Stimulated activated CD4-positive, alpha-beta T cell treated with anti-CD3 and anti-CD28 coated beads, TNF-alpha, amount 100 ng/mL, for 1 hour (primary cell): Measurements from ENCODE around the gene RAB31.

Experiments used
- DNase-seq, 3 donors: peaks; one replicate each; pipeline ENCODE4 v3.0.0-alpha.2; 2020; ENCODE audit warnings: low read depth in 3 of 3, low spot score in 1 of 3

The RAB31 gene

DNA sequence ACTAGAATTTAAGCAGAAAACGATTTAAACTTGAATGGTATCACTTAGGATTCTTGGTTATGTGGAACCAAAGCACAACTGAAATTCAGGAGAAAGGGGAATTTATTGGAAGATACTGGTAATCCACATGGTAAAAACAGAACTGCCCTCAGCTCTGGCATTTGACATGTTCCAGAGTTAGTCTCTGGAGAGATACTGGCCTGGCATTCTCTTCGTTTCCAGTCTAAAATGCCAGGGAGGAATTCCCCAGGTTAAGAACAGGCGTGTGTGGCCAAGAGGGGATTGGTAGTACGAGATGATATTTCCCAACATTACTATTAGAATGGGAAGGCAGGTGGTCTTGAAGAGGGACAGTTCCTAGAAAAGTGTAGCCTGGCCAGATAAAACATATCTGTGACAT is 109.2 kb downstream of the RAB31 start:
- no peak for DNase-seq

GRCh38 chr18:9817725-9818422 is 109.8 kb downstream of the RAB31 start:
- DNase-seq: no peak

DNA sequence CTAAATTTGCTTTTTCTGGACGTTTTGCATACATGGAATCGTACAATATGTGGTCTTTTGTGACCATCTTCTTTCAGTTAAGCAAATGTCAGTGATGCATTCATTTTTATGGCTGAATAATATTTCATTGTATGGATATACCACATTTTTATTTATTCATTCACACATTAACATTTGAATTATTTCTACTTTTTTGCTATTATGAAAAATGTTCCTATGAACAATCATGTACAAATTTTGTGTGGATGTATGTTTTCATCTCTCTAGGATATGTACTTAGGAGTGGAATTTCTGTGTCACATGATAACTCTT is 110.3 kb downstream of the RAB31 start:
- DNase-seq: no peak

GRCh38 chr18:9820127-9820526 is 112.0 kb downstream of the RAB31 start:
- no peak for DNase-seq

GRCh38 chr18:9820719-9821118 is 112.6 kb downstream of the RAB31 start:
- DNase-seq: no peak

DNA sequence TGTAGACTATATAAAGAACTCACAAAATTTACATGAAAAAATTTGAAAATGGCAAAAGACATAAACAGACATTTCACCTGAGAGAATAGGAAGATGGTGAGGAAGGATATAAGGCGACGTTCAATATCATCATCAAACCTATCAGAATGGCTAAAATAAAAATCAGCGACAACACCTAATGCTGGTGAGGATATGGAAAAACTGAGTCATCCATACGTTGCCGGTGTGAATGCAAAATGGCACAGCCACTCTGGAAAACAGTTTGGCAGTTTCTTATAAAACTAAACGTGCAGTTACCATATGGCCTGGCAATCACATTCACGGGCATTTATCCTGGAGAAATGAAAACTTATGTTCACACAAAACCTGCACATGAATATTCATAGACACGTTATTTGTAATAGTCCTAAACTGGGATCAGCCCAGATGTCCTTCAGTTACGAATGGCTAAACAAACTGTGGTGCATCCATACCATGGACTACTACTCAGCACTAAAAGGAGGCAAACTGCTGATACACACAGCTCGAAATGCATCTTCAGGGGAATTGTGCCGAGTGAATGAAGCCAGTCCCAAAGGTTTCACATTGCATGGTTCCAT is 114.6 kb downstream of the RAB31 start:
- DNase-seq: no peak

DNA sequence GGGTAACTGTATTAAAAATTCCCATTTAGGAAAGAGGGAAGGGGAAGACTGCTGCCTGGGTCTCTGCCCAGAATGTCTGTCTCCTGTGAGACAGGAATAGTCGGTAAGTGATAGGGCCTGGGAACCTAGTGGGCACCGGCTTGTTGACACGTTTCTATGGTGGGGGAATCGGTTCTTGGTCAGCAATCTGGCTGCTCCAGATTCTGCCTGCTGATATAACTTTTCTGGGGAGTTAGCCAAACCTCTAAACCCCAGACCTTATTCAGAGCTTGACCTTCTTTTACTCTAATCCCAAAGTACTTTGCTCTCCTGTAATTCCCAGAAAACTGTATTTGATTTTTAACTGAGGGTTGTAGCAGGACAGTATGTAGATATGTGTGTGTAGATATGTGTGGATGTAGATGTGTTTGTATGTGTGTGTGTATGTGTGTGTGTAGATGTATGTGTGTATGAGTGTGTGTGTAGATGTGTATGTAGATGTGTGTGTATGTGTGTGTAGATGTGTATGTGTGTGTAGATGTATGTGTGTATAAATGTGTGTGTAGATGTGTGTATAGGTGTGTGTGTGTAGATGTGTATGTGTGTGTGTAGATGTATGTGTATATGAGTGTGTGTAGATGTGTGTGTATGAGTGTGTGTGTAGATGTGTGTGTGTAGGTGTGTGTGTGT is 115.8 kb downstream of the RAB31 start:
- DNase-seq: no peak

GRCh38 chr18:9824474-9824832 is 116.4 kb downstream of the RAB31 start:
- no peak for DNase-seq

- DNase-seq: no peak
Measured at GRCh38 chr18:9824952-9825371, 116.9 kb downstream of the RAB31 start.

DNA sequence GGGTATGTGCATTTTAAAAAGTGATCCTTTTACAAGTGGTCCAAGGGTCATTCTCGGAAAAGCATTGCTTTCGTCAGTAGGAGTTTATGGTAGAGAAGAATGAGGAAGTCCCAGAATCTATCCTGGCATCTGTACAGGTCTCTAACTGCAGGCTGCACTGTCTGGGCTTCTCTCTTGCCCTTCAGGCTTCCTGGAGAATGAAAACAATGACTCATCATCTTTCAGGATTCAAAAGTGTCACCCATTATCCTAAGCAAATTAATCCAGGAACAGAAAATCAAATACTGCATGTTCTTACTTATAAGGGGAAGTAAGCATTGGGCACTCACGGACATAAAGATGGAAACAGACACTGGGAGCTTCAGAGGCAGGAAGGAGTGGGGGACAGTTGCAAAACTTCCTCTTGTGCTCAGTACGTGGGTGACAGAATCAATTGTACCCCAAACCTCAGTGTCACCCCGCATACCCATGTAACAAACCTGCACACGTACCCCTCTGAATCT is 117.5 kb downstream of the RAB31 start:
- no peak for DNase-seq

DNA sequence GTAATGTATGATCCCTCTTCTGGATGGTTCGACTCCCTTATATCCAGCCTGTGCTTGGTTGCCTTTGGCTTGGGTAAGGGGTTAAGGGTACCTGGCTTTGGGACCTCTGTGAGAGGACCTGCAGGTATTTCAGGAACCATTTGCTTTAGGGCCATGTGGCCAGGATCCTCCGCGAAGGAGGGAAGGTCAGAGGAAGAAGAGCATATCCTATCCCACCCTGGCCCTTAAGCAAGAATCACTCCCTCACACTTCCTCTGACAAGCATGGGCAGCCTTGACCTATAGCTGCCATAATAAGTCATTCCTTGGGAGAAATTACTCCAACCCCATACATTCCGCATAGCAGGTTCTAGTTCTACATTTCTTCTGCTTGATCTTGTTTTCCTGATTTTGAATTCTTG is 118.6 kb downstream of the RAB31 start:
- DNase-seq: no peak

DNA sequence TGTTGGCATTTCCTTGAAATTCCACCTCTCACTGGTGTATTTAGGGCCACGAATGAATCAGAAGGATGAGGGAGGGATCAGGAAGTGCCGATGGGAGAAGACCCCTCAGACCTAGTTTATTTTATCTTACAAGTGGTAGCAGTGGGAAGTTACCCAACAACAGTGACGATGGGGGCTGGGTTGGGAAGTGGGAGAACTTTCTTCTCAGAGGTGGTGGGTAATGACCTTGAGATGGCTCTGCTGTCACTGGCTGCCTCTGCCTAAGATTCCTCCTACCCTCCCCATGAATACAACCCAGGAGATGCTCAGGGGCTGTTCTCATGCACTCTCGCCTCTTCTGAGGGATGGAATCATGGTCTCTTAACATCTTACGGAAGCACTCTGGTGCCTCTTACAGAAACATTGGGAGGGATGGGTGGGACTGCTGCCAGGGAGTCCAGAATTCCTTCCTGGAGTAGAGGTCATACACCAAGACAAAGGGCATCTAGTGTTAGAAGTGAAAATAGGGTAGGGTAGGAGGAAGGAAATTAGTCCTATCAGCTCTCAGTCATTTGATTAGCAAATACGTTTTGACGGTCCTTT is 119.2 kb downstream of the RAB31 start:
- no peak for DNase-seq

DNA sequence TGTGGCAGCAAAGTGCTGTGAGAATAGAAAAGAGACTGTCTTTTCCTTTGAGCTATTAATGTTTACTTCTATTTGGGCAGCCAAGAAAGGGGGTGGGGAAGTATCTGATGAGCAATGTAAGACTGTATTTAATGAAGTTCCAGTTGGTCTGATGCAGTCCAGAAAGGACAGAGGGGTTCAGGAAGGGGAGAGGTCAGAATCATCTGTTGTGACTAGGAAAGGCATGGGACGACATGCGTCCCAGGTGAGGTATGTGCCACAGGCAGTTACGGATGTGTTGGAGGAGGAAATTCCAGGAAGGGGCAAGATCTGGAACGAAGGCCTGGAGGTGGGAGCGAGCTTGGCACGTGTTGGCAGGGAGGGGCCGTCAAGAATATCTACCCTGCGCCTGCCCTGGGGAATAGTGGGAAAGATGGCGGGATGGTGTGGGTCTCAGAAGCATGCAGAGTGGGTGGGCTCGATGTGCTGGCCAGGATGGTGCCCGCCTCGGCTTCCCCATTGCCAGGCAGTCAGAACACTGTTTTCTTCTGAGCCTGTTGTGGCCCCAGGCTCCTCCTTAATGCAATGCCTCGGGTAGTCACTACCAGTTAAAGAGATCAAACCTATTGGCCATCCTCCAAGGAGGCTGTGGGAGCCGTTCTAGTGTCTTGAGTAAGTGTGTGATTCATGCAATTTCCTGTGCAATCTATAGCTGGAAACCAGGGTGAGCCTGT is 119.8 kb downstream of the RAB31 start:
- DNase-seq: no peak

GRCh38 chr18:9828506-9829396 is 120.7 kb downstream of the RAB31 start:
- DNase-seq: no peak

- DNase-seq: no peak
Measured at GRCh38 chr18:9829397-9829712, 121.3 kb downstream of the RAB31 start.

- no peak for DNase-seq
Measured at GRCh38 chr18:9831036-9831722, 123.1 kb downstream of the RAB31 start.

- no peak for DNase-seq
Measured at GRCh38 chr18:9831723-9832199, 123.7 kb downstream of the RAB31 start.

DNA sequence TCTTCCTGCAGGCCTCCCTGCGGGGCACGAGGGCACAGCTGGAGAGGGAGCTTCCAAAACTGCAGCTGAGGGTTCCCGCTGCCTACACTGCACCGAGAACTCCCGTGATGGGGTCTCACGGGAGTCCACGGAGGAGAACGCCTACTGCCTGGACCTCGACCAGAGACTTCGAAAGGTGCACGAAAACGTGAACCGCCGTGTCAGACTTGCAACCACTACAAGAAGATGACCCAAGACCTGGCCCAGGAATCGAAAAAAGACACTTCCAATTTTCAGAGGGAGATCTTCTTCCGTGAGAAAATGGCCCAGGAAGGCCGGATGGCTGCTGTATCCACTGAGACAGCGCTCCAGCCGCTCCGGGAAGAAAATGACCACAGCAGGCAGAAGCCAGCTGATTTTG is 124.8 kb downstream of the RAB31 start:
- no peak for DNase-seq

- no peak for DNase-seq
Measured at GRCh38 chr18:9834551-9834950, 126.5 kb downstream of the RAB31 start.

DNA sequence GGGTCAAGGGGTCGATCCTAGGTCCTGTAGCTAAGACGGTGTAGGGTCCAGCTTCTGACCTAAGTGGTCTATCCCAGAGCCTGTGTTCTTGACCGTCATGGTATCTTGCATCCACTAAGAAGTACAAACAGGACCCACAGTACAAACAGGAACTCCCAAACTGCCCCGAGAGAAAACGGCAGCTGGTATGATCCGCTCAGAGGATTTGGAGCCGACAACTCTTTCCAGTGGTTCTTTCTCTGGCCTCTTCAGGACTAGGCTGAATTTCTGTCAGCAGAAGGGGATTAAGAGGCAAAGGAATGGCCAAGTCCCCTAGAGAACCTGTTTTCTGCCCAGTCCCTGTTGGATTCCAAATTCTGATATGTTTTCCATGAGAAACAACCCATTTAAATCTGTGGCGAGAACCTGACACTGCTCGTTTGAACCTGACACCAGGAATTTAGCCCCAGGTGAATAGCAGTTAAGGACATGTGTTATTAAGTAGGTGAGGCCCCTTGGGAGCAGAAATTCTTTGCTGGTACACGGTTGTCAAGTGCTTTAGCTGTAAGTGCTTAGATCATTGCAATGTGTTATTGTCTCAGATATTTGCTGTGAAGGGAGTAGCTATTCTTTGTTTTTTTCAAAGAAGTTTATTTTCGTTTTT is 127.1 kb downstream of the RAB31 start:
- DNase-seq: no peak
